Adrenal gland (tissue), 5 donors: Measurements from ENCODE around the gene COQ8B.
"Not testable (repeated sequence)": the region's sequence is repeated elsewhere in the genome, so short reads cannot be mapped to it uniquely, and the experiment has no call there.

Experiments
- POLR2A ChIP-seq, 2 donors: fragments of 450-650 bp; IDR thresholded peaks; one replicate each; pipeline ENCODE4 v1.6.1; 2017; ENCODE audit warnings: antibody characterized with exemption in 2 of 2, mild to moderate bottlenecking in 2 of 2, moderate library complexity in 1 of 2
- TF ChIP-seq, protein P1 (sequence below), 6 experiments: fragments of 450-650 bp in 4 of 6; fragments of 200-600 bp in 2 of 6; sonication (generic) in 1 of 6; IDR thresholded peaks; 1 replicate in 5 of 6; 2 replicates in 1 of 6; pipeline versions ENCODE4 v1.5.1 to v1.8.0; 2016 to 2021; ENCODE audit warnings: antibody characterized with exemption in 6 of 6, mild to moderate bottlenecking in 2 of 6, moderate library complexity in 1 of 6
- donor health status: DM: no; HTN: no; CAD: no.

DNA sequence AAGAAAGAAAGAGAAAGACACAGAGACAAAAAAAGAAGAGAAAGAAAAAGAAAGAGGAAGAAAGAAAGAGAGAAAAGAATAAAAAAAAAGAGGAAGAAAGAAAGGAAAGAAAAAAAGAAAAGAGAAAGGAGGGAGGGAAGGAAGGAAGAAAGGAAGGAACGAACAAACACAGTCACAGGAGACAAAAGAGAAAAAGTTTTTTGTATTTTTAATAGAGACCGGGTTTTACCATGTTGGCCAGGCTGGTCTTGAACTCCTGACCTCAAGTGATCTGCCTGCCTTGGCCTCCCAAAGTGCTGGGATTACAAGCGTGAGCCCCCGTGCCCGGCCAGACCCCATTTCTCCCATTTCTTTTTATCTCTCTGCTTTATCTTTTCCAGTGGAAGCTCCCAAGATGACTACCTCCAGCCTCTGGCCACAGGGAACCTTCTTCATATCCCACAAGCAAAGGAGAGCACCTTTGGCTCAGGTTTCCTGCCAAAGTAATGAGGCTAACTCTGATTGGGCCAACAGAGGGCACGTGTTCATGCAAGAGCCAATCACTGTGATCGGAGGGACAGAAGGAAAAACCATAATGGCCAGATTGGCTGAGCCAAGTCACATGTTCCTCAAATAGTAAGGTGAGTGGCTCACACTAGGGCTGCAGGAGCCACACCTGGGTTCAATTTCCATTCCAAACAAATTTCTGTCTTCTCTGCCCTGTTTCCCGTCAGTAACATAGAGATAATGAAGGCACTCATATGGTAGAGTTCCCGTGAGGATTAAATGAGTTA, 66.6 kb downstream of the COQ8B start:
- TF ChIP-seq, protein P1, sequence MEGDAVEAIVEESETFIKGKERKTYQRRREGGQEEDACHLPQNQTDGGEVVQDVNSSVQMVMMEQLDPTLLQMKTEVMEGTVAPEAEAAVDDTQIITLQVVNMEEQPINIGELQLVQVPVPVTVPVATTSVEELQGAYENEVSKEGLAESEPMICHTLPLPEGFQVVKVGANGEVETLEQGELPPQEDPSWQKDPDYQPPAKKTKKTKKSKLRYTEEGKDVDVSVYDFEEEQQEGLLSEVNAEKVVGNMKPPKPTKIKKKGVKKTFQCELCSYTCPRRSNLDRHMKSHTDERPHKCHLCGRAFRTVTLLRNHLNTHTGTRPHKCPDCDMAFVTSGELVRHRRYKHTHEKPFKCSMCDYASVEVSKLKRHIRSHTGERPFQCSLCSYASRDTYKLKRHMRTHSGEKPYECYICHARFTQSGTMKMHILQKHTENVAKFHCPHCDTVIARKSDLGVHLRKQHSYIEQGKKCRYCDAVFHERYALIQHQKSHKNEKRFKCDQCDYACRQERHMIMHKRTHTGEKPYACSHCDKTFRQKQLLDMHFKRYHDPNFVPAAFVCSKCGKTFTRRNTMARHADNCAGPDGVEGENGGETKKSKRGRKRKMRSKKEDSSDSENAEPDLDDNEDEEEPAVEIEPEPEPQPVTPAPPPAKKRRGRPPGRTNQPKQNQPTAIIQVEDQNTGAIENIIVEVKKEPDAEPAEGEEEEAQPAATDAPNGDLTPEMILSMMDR (IDR thresholded peaks at IDR 0.05), result not testable (repeated sequence)
- TF ChIP-seq POLR2A (IDR thresholded peaks at IDR 0.05), result not testable (repeated sequence)
